Pancreas (tissue), 10 donors: ENCODE measurements around the gene TUBGCP6. TPM values are rescaled to one million over a fixed set of nuclear protein-coding genes. Genes with fewer than 3 reads are reported as not detected.

ENCODE experiments used
- ATAC-seq, 4 donors: fragments of 200-7000 bp; cut with Tn5 transposase; one replicate each; pipeline versions ENCODE4 v1.8.0 to v1.9.1; 2020; ENCODE audit warnings: mild to moderate bottlenecking in 4 of 4, moderate library complexity in 4 of 4
- DNase-seq, 6 donors: peaks; one replicate each; pipeline ENCODE4 v3.0.0-alpha.2; 2020
- FAIRE-seq: peaks from 2 replicates; lab custom pipeline; 2012; peaks lifted over from hg19 to GRCh38; lab: Jason Lieb, UNC
- H3K27ac ChIP-seq, 4 donors: fragments of 200-600 bp; sonication (generic); 1 replicate in 3 of 4; 2 replicates in 1 of 4; pipeline versions ENCODE4 v1.5.0 to v1.8.0; 2020
- H3K27me3 ChIP-seq, 4 donors: fragments of 200-600 bp; one replicate each; pipeline ENCODE4 v1.8.0; 2021
- H3K36me3 ChIP-seq, 3 donors: fragments of 200-600 bp; sonication (generic) in 1 of 3; one replicate each; pipeline versions ENCODE4 v1.5.0 to v1.8.0; 2020 to 2021
- H3K4me1 ChIP-seq, 3 donors: fragments of 200-600 bp; one replicate each; pipeline ENCODE4 v1.8.0; 2021
- H3K4me3 ChIP-seq, 4 donors: fragments of 200-600 bp; sonication (generic) in 2 of 4; one replicate each; pipeline versions ENCODE4 v1.5.0 to v1.8.0; 2020 to 2021
- H3K9me3 ChIP-seq, 4 donors: fragments of 200-600 bp; one replicate each; pipeline ENCODE4 v1.8.0; 2021
- WGBS, 2 donors: extraction: QIAGEN DNeasy Blood & Tissue Kit; methylation state at CpG; one replicate each; pipeline ENCODE4 v1.1.7; 2013; 5-methylcytosine and 5-hydroxymethylcytosine counted together
- intact Hi-C, 3 donors: fragments of 100-400 bp; cut with DNase I; formaldehyde crosslinking; loops; one replicate each; pipeline versions ENCODE4 v1.11.1 to v1.14.2; 2022
- polyA plus RNA-seq, 2 donors: library from polyadenylated mRNA; stranded (reverse); fragments of 200-250 nt; gene quantifications; one replicate each; pipeline ENCODE4 v1.2.3, GENCODE V29; 2013
- total RNA-seq, 6 donors: library from RNA; stranded (reverse); fragmentation: NEBNext Ultra II Directional in 4 of 6; extraction: Animal tissue kit (Norgen Biotek cat#: 25700) in 4 of 6; gene quantifications; one replicate each; pipeline versions ENCODE4 v1.2.1 to v1.2.4, GENCODE V29; 2021 to 2023
- TF ChIP-seq, protein P1 (sequence below), 4 donors: fragments of 200-600 bp; sonication (generic) in 3 of 4; IDR thresholded peaks; one replicate each; pipeline versions ENCODE4 v1.5.0 to v1.8.0; 2021; ENCODE audit warnings: antibody characterized with exemption in 4 of 4
- donor health status: healthy with polysubstance abuse.
- donor health status: DM: no; HTN: no; CAD: no; lungs with moderate emphysema.
- donor health status: DM: no; HTN: no; CAD: no.
- donor health status: control.
- donor health status: control.
- donor health status: Bipolar disorder and iron deficiency.
- donor health status: DM: yes; HTN: yes; CAD: no.
- donor health status: DM: no; HTN: no; CAD: no.
- donor health status: DM: no; HTN: no; CAD: no.
- donor health status: DM: yes; HTN: yes; CAD: no.

TUBGCP6 gene
- total and polyA plus RNA-seq, 8 donors, result 19.2 to 139 (median 29.8) TPM

DNA sequence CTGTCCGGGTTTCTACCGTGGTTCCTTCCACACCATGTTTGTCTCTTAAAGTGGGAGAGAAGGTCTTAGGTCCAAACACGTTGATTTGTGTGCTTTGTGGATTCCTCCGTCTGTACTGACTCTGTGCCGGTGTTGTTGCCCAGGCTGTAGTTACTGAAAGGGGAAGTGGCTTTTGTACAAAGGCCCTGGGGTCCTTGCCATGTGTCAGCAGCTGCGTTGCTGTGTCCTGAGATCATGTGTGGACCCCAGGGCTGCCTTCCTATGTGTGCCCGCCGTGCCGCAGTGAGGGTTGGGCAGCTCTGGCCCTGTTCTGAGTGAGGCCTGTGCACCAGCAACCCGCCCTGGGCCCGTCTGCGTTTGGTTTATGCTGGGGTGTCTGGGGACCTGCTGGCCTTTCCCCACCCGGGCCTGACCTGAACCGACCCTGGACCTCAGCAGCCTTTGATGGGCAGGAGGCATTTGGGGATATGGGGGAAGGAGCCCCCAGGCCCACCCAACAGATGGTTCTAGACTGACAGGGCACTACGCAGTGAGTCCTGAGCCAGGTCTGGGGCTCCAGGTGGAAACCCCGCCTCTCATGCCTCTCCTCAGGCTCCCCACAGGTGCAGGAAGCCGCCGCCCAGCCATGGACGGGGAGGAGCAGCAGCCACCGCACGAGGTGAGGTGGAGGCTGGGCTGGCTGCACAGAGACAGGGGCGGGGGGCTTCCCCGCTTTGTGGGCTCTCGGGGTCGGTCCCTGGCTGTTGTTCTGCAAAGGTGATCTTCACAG, 52.2 kb downstream of the TUBGCP6 start:
- Histone ChIP-seq H3K36me3 (peaks cover 0 to 21% (median 0%) of the 10 kb centered on the region in 3 donors), H3K9me3 (no peaks in the 10 kb centered on the region), H3K27ac (peak overlapping the region; percentile 4 to 82 (median 61)), H3K27me3 (no peaks in the 10 kb centered on the region), H3K4me1 (peaks cover 22 to 25% (median 23%) of the 10 kb centered on the region in 3 donors), H3K4me3 (no peak overlapping the region)
- intact Hi-C loops, result no loop called here
- DNase-seq, result peak in 4 of 6 donors; percentile 47 to 80 (median 66)
- WGBS, 2 donors, result 36 to 59% methylated on average over 22 to 25 of the region's 25 CpGs
- FAIRE-seq, result no peak
- ATAC-seq, result peak in 2 of 4 donors; percentile 8 to 34
- TF ChIP-seq, protein P1, sequence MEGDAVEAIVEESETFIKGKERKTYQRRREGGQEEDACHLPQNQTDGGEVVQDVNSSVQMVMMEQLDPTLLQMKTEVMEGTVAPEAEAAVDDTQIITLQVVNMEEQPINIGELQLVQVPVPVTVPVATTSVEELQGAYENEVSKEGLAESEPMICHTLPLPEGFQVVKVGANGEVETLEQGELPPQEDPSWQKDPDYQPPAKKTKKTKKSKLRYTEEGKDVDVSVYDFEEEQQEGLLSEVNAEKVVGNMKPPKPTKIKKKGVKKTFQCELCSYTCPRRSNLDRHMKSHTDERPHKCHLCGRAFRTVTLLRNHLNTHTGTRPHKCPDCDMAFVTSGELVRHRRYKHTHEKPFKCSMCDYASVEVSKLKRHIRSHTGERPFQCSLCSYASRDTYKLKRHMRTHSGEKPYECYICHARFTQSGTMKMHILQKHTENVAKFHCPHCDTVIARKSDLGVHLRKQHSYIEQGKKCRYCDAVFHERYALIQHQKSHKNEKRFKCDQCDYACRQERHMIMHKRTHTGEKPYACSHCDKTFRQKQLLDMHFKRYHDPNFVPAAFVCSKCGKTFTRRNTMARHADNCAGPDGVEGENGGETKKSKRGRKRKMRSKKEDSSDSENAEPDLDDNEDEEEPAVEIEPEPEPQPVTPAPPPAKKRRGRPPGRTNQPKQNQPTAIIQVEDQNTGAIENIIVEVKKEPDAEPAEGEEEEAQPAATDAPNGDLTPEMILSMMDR (IDR thresholded peaks at IDR 0.05), result no peak

DNA sequence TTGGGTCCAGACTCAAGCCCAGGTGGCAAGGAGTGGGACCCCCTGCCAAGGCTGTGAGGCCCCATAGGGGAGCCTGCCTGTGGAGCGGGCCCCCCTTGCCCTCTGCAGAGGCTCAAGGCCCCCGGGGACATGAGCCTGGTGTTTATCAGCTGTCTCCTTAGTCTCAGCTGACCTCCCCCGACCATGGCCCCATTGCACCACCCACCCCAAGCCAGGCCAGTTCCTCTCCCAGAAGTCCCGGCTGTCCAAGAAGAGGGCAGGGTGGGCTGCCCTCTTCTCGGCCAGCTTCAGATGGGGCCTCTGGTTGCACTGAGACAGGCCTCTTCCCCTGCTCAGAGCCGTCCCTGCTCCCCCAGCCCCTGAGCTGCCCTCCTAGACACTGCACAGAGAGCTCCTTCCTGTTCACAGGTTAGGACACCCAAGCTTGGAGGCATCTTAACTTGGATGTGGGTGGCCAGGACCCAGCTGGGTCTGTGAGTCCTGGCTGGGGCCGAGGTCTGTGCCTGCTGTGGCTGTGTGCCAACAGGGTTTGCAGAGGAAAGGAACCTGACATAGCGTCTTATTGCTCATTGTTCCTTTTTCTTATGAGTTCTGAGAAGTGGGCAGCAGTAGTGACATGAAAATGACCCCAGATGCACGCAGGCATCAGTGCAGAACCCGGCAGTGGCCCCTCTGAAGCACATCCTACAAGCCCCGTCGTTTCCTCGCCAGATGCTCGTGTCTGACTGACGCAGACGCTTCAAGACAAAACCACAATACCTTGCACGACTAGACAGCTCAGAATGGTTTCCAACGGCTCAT, 53.7 kb downstream of the TUBGCP6 start:
- no peak for FAIRE-seq
- Histone ChIP-seq H3K9me3 (no peaks in the 10 kb centered on the region), H3K4me1 (peaks cover 25 to 30% (median 26%) of the 10 kb centered on the region in 3 donors), H3K4me3 (peak overlapping the region; percentile 9 to 48 (median 40)), H3K36me3 (peaks cover 0 to 11% (median 0%) of the 10 kb centered on the region in 3 donors), H3K27me3 (no peaks in the 10 kb centered on the region), H3K27ac (peak overlapping the region; percentile 80 to 82 (median 80))
- WGBS, 2 donors, result 35 to 44% methylated on average over 18 of the region's 18 CpGs
- TF ChIP-seq, protein P1 (IDR thresholded peaks at IDR 0.05), result no peak
- ATAC-seq, result peak in 2 of 4 donors; percentile 0 to 4
- intact Hi-C loops, result no loop called here
- DNase-seq, result peak in 4 of 6 donors; percentile 56 to 73 (median 57)

DNA sequence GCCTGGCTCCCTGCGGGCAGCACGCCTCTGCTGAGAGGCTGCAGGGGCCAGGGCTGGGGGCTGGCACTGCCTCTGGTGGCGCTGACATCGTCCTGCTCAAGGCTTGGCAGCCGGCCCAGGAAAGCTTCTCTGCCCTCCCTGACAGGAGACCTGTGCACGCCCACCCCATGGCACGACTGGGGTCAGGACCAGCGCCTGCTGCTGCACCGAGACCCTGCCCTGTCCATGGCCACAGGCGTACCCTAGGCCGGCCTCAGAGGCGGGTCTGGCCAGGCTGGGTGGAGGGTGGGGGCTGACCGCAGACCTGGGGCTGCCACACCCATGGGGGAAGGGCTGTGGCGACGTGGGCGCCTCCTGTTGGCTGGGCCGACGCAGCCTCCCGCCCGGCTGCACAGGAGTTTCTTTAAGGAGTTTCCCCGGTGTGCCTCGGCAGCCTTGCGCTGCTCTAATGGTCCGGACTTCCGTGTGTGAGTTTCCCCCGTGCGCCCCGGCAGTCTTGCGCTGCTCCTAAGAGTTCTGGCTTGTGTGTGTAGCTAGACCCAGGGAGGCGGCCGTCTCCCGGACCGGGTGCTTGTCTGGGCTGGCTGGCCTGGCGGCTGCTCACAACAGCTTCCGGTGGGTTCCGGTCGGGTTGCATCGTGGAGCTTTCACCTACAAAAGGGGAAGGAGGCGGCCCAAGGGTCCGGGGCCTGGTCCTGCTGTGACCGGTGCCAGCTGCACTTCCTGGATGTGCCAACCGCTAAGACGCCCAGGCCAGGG, 54.5 kb downstream of the TUBGCP6 start:
- Histone ChIP-seq H3K4me1 (peaks cover 25 to 30% (median 26%) of the 10 kb centered on the region in 3 donors), H3K27me3 (no peaks in the 10 kb centered on the region), H3K27ac (peak overlapping the region; percentile 80 to 82 (median 80)), H3K4me3 (peak overlapping the region; percentile 9 to 48 (median 40)), H3K36me3 (peaks cover 0 to 7% (median 0%) of the 10 kb centered on the region in 3 donors), H3K9me3 (no peaks in the 10 kb centered on the region)
- 3 to 4% methylated on average over 43 of the region's 43 CpGs for WGBS, 2 donors
- intact Hi-C loops, result no loop called here
- DNase-seq, result peak; percentile 80 to 95 (median 84)
- peak; percentile 59 to 71 (median 65) for ATAC-seq
- FAIRE-seq, result no peak
- TF ChIP-seq, protein P1 (IDR thresholded peaks at IDR 0.05), result no peak

DNA sequence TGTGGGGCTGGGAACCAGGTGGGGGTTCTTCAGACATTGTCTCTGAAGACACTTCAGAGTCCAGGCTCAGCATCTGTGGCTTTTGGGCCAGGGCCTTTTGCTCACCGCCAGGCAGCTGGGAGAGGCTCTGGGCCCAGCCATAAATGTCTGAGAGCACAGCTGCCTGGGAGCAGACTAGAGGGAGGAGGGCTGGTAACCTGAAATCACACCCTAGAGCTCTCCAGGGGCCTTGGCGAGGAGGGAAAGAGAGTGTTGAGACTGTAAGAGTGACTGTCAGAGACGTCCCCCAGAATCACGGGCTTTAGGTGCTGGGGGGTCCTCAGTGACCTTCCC, 55.0 kb downstream of the TUBGCP6 start:
- intact Hi-C loops, result no loop called here
- FAIRE-seq (no peak), DNase-seq (peak in 2 of 6 donors; percentile 50 to 74), ATAC-seq (peak in 3 of 4 donors; percentile 1 to 8 (median 2))
- TF ChIP-seq, protein P1 (IDR thresholded peaks at IDR 0.05), result no peak
- 16 to 17% methylated on average over 4 of the region's 4 CpGs for WGBS, 2 donors
- Histone ChIP-seq H3K36me3 (peaks cover 0 to 7% (median 0%) of the 10 kb centered on the region in 3 donors), H3K4me1 (peaks cover 25 to 30% (median 26%) of the 10 kb centered on the region in 3 donors), H3K4me3 (peak overlapping the region in 2 of 4 donors; percentile 48), H3K27me3 (no peaks in the 10 kb centered on the region), H3K27ac (peak overlapping the region; percentile 80 to 82 (median 80)), H3K9me3 (no peaks in the 10 kb centered on the region)
